Tibial nerve (tissue), 4 donors: ENCODE measurements around the gene EIF2S3. TPM values are rescaled to one million over a fixed set of nuclear protein-coding genes. Genes with fewer than 3 reads are reported as not detected.
A peak's percentile ranks its signal among the peaks of the same experiment; 100 is the strongest.

Source experiments
- DNase-seq, 2 donors: peaks; one replicate each; pipeline ENCODE4 v3.0.0-alpha.2; 2019; ENCODE audit warnings: low spot score in 2 of 2
- H3K27ac ChIP-seq, 4 donors: fragments of 200-600 bp; sonication (generic) in 3 of 4; one replicate each; pipeline ENCODE4 v1.5.1; 2017 to 2019; ENCODE audit warnings: mild to moderate bottlenecking in 1 of 4
- H3K27me3 ChIP-seq, 2 donors: fragments of 200-600 bp; sonication (generic) in 1 of 2; one replicate each; pipeline versions ENCODE4 v1.5.1 to v1.6.0; 2017 to 2019
- H3K36me3 ChIP-seq, 3 donors: fragments of 200-600 bp; sonication (generic); one replicate each; pipeline ENCODE4 v1.5.1; 2018 to 2019
- H3K4me1 ChIP-seq, 4 donors: fragments of 200-600 bp; sonication (generic) in 3 of 4; one replicate each; pipeline ENCODE4 v1.5.1; 2017 to 2019
- H3K4me3 ChIP-seq, 4 donors: fragments of 200-600 bp; sonication (generic) in 3 of 4; one replicate each; pipeline ENCODE4 v1.5.1; 2017 to 2019; ENCODE audit warnings: mild to moderate bottlenecking in 1 of 4, moderate library complexity in 1 of 4
- H3K9me3 ChIP-seq, 4 donors: fragments of 200-600 bp; sonication (generic) in 3 of 4; one replicate each; pipeline ENCODE4 v1.5.1; 2017 to 2019
- EP300 ChIP-seq, 2 donors: sonication (generic); formaldehyde crosslinking; IDR thresholded peaks; one replicate each; pipeline ENCODE4 v1.6.1; 2017; ENCODE audit warnings: antibody characterized with exemption in 2 of 2, mild to moderate bottlenecking in 1 of 2
- POLR2A ChIP-seq, 2 donors: fragments of 450-650 bp; IDR thresholded peaks; one replicate each; pipeline ENCODE4 v1.6.1; 2017; ENCODE audit warnings: antibody characterized with exemption in 2 of 2, mild to moderate bottlenecking in 2 of 2, moderate library complexity in 2 of 2
- WGBS, 2 donors: methylation state at CpG; one replicate each; pipeline ENCODE4 v1.1.5; 2018; 5-methylcytosine and 5-hydroxymethylcytosine counted together
- total RNA-seq, 4 donors: library from RNA; depleted of rRNA; stranded (reverse); fragments of >200 nt; gene quantifications; one replicate each; pipeline ENCODE4 v1.1.0, GENCODE V29; 2016
- TF ChIP-seq, protein P1 (sequence below), 5 experiments: fragments of 200-600 bp in 3 of 5; fragments of 450-650 bp in 2 of 5; sonication (generic) in 3 of 5; IDR thresholded peaks; one replicate each; pipeline ENCODE4 v1.5.1; 2016 to 2019; ENCODE audit warnings: antibody characterized with exemption in 5 of 5, mild to moderate bottlenecking in 3 of 5, moderate library complexity in 2 of 5

EIF2S3 gene
- total RNA-seq, 4 donors from 2014 or later = 62.4 to 77.2 (median 76.4) TPM

DNA sequence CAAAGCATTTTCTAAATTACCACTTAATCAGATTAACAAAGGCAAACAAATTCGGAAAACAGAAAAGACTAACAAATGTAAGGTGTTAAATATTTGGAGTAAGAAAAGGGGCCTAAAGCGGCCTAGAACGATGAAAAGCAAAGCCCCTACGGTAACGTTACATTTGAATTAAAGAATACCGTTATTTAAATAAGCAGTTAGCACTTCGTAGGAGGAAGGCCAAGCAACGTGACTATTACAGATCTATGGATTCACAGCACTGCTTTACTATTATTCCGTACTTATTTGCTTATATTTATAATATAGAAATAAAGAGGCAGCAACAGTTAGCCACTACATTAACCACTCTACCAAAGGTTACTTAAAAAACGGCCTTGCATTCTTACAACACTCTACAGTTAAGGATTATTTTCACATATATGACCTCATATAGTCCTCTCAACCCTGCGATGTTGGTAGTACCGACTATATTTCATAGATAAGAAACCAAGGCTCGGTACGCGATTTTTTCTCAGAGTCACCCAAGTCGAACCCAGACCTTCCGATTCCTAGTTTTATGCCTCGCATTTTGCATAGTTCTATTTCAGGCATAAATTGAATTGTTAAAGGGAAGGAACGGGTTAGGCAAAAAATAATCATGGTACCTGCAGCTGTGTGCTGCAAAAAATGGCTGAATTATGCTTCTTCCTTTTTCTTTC is 30.6 kb upstream of the EIF2S3 start:
- WGBS, 2 donors = 2 to 43% methylated on average over 19 of the region's 19 CpGs
- no peaks in the 10 kb centered on the region for H3K36me3 ChIP-seq
- peaks cover 0 to 6% of the 10 kb centered on the region in 2 donors for H3K27me3 ChIP-seq
- H3K9me3 ChIP-seq = no peaks in the 10 kb centered on the region
- H3K4me3 ChIP-seq = peak overlapping the region; percentile 74 to 84 (median 77)
- peaks cover 0 to 8% (median 0%) of the 10 kb centered on the region in 4 donors for H3K4me1 ChIP-seq
- no peak for TF ChIP-seq POLR2A (IDR thresholded peaks at IDR 0.05)
- TF ChIP-seq EP300 (IDR thresholded peaks at IDR 0.05) = no peak
- TF ChIP-seq, protein P1, sequence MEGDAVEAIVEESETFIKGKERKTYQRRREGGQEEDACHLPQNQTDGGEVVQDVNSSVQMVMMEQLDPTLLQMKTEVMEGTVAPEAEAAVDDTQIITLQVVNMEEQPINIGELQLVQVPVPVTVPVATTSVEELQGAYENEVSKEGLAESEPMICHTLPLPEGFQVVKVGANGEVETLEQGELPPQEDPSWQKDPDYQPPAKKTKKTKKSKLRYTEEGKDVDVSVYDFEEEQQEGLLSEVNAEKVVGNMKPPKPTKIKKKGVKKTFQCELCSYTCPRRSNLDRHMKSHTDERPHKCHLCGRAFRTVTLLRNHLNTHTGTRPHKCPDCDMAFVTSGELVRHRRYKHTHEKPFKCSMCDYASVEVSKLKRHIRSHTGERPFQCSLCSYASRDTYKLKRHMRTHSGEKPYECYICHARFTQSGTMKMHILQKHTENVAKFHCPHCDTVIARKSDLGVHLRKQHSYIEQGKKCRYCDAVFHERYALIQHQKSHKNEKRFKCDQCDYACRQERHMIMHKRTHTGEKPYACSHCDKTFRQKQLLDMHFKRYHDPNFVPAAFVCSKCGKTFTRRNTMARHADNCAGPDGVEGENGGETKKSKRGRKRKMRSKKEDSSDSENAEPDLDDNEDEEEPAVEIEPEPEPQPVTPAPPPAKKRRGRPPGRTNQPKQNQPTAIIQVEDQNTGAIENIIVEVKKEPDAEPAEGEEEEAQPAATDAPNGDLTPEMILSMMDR (IDR thresholded peaks at IDR 0.05) = no peak
- peak overlapping the region; percentile 96 to 98 (median 96) for H3K27ac ChIP-seq
- peak in 1 of 2 donors; percentile 4 for DNase-seq

DNA sequence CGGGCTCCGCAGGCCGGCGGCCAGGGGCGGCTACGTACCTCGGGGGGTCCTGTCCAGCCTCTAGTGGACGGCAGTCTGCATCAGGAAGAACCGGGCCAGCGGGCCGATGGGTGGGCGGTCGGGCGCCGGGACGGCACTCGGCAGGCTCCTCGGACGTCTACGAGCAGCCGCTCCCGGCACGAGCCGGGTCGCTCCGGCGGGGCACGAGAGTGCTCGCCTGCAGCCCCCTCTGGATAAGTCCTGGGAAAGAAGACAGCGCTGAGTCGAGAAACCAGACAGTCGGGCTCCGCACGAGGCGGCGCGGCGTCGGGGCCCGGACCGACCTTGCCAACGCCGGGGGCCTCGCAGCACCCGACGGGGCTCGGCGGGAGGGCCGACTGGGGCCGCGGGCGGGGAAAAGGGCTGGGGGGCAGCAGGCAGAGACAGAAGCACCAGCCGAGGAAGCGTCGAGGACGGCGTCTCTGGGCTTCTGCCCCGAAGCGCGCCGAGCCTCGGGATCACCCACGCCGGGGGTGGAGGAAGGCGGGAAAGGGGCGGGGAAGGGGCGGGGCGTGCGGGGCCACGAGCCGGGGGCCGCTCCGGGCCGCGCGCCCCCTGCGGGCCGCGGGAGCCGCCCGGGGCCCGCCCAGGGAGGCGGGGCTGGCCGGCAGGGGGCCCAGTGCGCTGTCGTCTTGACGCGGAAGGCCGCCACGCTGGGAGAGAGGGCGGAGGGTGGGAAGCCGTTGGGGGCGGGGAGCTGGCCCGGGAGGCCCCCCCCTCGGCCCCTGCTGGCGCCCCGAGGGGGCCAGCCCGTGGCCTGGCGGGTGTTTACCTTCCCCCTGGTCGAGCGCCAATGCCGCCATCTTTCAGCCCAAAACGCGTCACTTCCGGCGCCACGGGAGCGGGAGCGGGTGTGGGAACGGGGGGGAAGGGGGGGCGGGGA is 29.7 kb upstream of the EIF2S3 start:
- Histone ChIP-seq H3K4me3 (peak overlapping the region; percentile 74 to 84 (median 80)), H3K36me3 (no peaks in the 10 kb centered on the region), H3K9me3 (no peaks in the 10 kb centered on the region), H3K27ac (peak overlapping the region; percentile 96 to 98 (median 97)), H3K27me3 (peaks cover 0 to 6% of the 10 kb centered on the region in 2 donors), H3K4me1 (peaks cover 0 to 3% (median 0%) of the 10 kb centered on the region in 4 donors)
- 0 to 34% methylated on average over 4 to 59 of the region's 111 CpGs for WGBS, 2 donors
- TF ChIP-seq, protein P1 (IDR thresholded peaks at IDR 0.05) = peak in 3 of 5 experiments; percentile 19 to 54 (median 19)
- peak; percentile 33 to 84 for TF ChIP-seq POLR2A (IDR thresholded peaks at IDR 0.05)
- TF ChIP-seq EP300 (IDR thresholded peaks at IDR 0.05) = peak in 1 of 2 donors; percentile 87
- DNase-seq = peak; percentile 81

DNA sequence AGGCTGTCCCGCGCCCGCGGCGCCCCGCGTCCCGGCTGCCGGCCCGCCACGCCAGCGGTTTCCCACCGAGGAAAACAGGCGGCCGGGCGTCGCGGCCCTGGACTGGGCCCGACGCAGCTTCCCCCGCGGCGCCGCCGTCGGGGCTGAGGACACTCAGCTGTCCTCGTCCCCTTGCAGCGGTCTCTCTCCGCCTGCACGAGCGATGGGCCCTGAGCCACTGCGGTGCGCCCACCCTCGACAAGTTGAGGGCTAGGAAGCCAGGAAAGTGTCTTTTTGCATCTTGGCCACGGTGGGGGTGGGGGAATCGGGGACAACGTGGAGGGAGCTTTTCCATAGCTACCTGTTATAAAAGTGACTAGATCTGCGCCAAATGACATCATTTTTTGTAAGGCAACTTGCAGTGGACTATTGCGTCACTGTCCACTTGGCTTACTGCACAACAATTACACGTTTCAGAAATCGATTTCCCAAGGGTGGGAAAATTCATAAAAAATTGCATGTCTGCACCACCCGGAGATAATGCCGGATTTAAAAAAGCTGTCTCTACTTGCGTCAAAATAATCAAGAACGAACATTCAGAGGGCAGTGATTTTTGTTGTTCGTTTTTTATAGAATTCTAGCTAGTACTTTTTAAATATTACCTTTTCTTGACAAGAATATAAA is 28.9 kb upstream of the EIF2S3 start:
- peak; percentile 14 to 47 for DNase-seq
- TF ChIP-seq, protein P1 (IDR thresholded peaks at IDR 0.05) = no peak
- TF ChIP-seq EP300 (IDR thresholded peaks at IDR 0.05) (peak in 1 of 2 donors; percentile 42), POLR2A (IDR thresholded peaks at IDR 0.05) (peak in 1 of 2 donors; percentile 53)
- Histone ChIP-seq H3K36me3 (no peaks in the 10 kb centered on the region), H3K27me3 (peaks cover 0 to 6% of the 10 kb centered on the region in 2 donors), H3K27ac (peak overlapping the region; percentile 96 to 98 (median 97)), H3K4me3 (peak overlapping the region; percentile 74 to 84 (median 80)), H3K4me1 (no peaks in the 10 kb centered on the region), H3K9me3 (no peaks in the 10 kb centered on the region)
- whole genome bisulfite sequencing, 2 donors = 1 to 35% methylated on average over 10 to 34 of the region's 46 CpGs

DNA sequence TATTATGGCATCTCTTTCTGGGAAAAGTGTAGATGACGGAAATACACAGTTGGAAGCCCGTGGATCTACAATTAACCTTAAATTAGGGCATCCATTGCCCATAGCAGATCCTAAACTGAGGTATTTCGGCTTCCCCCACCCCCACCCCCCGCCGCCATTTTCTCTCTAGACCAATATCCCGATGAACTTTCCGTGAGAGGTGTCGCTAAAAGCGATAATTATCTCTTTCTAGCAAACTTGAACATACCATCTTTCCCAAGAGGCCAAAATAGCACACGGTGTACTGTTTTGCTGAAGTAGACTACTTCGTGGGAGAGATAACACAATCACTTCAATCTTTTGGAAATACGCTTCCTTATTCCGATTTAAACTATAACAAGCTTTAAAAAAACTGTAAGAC is 28.3 kb upstream of the EIF2S3 start:
- H3K4me3 ChIP-seq = peak overlapping the region; percentile 74 to 84 (median 80)
- no peaks in the 10 kb centered on the region for H3K4me1 ChIP-seq
- DNase-seq = no peak
- 9 to 39% methylated on average over 13 of the region's 13 CpGs for WGBS, 2 donors
- no peaks in the 10 kb centered on the region for H3K36me3 ChIP-seq
- TF ChIP-seq EP300 (IDR thresholded peaks at IDR 0.05) (no peak), POLR2A (IDR thresholded peaks at IDR 0.05) (no peak)
- TF ChIP-seq, protein P1 (IDR thresholded peaks at IDR 0.05) = no peak
- H3K27me3 ChIP-seq = peaks cover 0 to 6% of the 10 kb centered on the region in 2 donors
- no peaks in the 10 kb centered on the region for H3K9me3 ChIP-seq
- peak overlapping the region; percentile 96 to 98 (median 97) for H3K27ac ChIP-seq
